Hepatocyte (in vitro differentiated cells): ENCODE measurements around the gene SAA1. TPM values are rescaled to one million over a fixed set of nuclear protein-coding genes. Genes with fewer than 3 reads are reported as not detected.
"Not testable (repeated sequence)": the region's sequence is repeated elsewhere in the genome, so short reads cannot be mapped to it uniquely, and the experiment has no call there.

Experiments used
- DNase-seq: peaks from one replicate; pipeline ENCODE4 v3.0.0-alpha.2; 2016; ENCODE audit warnings: low spot score
- H2AFZ ChIP-seq: fragments of 200-600 bp; sonication (generic); 2 replicates; pipeline ENCODE4 v1.6.0; 2016; ENCODE audit warnings: antibody characterized with exemption, mild to moderate bottlenecking
- H3K27ac ChIP-seq: fragments of 200-600 bp; sonication (generic); 2 replicates; pipeline ENCODE4 v1.5.1; 2016; ENCODE audit warnings: mild to moderate bottlenecking
- H3K27me3 ChIP-seq: fragments of 200-600 bp; sonication (generic); 2 replicates; pipeline ENCODE4 v1.6.1; 2016
- H3K36me3 ChIP-seq: fragments of 200-600 bp; sonication (generic); replicated peaks from 2 replicates; pipeline ENCODE4 v1.5.1; 2016; ENCODE audit warnings: low read depth; ENCODE audit not compliant: insufficient read depth
- H3K4me1 ChIP-seq: fragments of 200-600 bp; sonication (generic); 2 replicates; pipeline ENCODE4 v1.5.1; 2016; ENCODE audit warnings: mild to moderate bottlenecking, moderate library complexity; ENCODE audit not compliant: insufficient read depth
- H3K4me2 ChIP-seq: fragments of 200-600 bp; sonication (generic); 2 replicates; pipeline ENCODE4 v1.6.0; 2016
- H3K4me3 ChIP-seq: fragments of 200-600 bp; sonication (generic); 2 replicates; pipeline ENCODE4 v1.5.1; 2016; ENCODE audit warnings: mild to moderate bottlenecking
- H3K79me2 ChIP-seq: fragments of 200-600 bp; sonication (generic); 2 replicates; pipeline ENCODE4 v1.6.0; 2017; ENCODE audit warnings: mild to moderate bottlenecking
- H3K9me2 ChIP-seq: fragments of 200-600 bp; sonication (generic); replicated peaks from 2 replicates; pipeline ENCODE4 v1.6.0; 2017; ENCODE audit warnings: mild to moderate bottlenecking; ENCODE audit not compliant: insufficient read depth
- H3K9me3 ChIP-seq: fragments of 200-600 bp; sonication (generic); 2 replicates; pipeline ENCODE4 v1.5.1; 2016; ENCODE audit warnings: low read depth, mild to moderate bottlenecking
- H4K20me1 ChIP-seq: fragments of 200-600 bp; sonication (generic); 2 replicates; pipeline ENCODE4 v1.6.0; 2016; ENCODE audit warnings: mild to moderate bottlenecking; ENCODE audit not compliant: insufficient read depth, poor library complexity, severe bottlenecking
- CTCF ChIP-seq: fragments of 200-600 bp; sonication (generic); IDR thresholded peaks from 2 replicates; pipeline ENCODE4 v1.5.1; 2016; ENCODE audit warnings: antibody characterized with exemption, mild to moderate bottlenecking; ENCODE audit not compliant: poor library complexity
- EZH2 ChIP-seq: fragments of 200-600 bp; sonication (generic); IDR thresholded peaks from 2 replicates; pipeline ENCODE4 v1.6.1; 2016; ENCODE audit warnings: antibody characterized with exemption, mild to moderate bottlenecking, borderline replicate concordance
- EZH2phosphoT487 ChIP-seq: fragments of 200-600 bp; sonication (generic); IDR thresholded peaks from one replicate; pipeline ENCODE4 v1.6.1; 2018; ENCODE audit warnings: antibody characterized with exemption, mild to moderate bottlenecking, low read depth, moderate library complexity; ENCODE audit not compliant: unreplicated experiment, severe bottlenecking
- WGBS: methylation state at CpG from one replicate; pipeline ENCODE4 v1.1.6; 2016; ENCODE audit warnings: low lambda C conversion rate; ENCODE audit errors: missing lambda C conversion rate; 5-methylcytosine and 5-hydroxymethylcytosine counted together
- polyA plus RNA-seq: library from polyadenylated mRNA; unstranded; fragments of >200 nt; fragmentation: Nextera tagmentation; extraction: Ambion mirVana; gene quantifications from 2 replicates; pipeline ENCODE4 v1.2.1, GENCODE V29; 2016
- total RNA-seq: library from RNA; depleted of rRNA; stranded (reverse); fragments of >200 nt; gene quantifications from 2 replicates; pipeline ENCODE4 v1.2.3, GENCODE V29; 2014

The SAA1 gene
- total and polyA plus RNA-seq, 2 experiments from 2014 or later, result 153 to 2,093 TPM

GRCh38 chr11:18254781-18255361, 11.2 kb upstream of the SAA1 start:
- no peaks in the 10 kb centered on the region for H3K4me1 ChIP-seq
- H3K4me2 ChIP-seq, result no peak overlapping the region
- no peaks in the 10 kb centered on the region for H3K9me2 ChIP-seq
- no peaks in the 10 kb centered on the region for H3K36me3 ChIP-seq
- 78% methylated on average over 2 of the region's 2 CpGs for WGBS
- H3K9me3 ChIP-seq, result no peaks in the 10 kb centered on the region
- no peak overlapping the region for H2AFZ ChIP-seq
- TF ChIP-seq EZH2phosphoT487 (no peak), EZH2 (no peak), CTCF (no peak)
- H3K27me3 ChIP-seq, result no peaks in the 10 kb centered on the region
- H4K20me1 ChIP-seq, result no peaks in the 10 kb centered on the region
- no peak overlapping the region for H3K4me3 ChIP-seq
- DNase-seq, result no peak
- H3K27ac ChIP-seq, result no peak overlapping the region
- no peaks in the 10 kb centered on the region for H3K79me2 ChIP-seq

GRCh38 chr11:18259259-18259658, 6.8 kb upstream of the SAA1 start:
- H3K27ac ChIP-seq, result no peak overlapping the region
- no peaks in the 10 kb centered on the region for H3K4me1 ChIP-seq
- TF ChIP-seq EZH2 (no peak), EZH2phosphoT487 (no peak), CTCF (no peak)
- H3K9me2 ChIP-seq, result no peaks in the 10 kb centered on the region
- no peaks in the 10 kb centered on the region for H3K27me3 ChIP-seq
- no peak for DNase-seq
- H4K20me1 ChIP-seq, result no peaks in the 10 kb centered on the region
- no peak overlapping the region for H3K4me3 ChIP-seq
- H3K36me3 ChIP-seq, result no peaks in the 10 kb centered on the region
- no peaks in the 10 kb centered on the region for H3K79me2 ChIP-seq
- H2AFZ ChIP-seq, result no peak overlapping the region
- no peaks in the 10 kb centered on the region for H3K9me3 ChIP-seq
- no peak overlapping the region for H3K4me2 ChIP-seq

- Histone ChIP-seq H3K36me3 (no peaks in the 10 kb centered on the region), H3K9me2 (no peaks in the 10 kb centered on the region), H3K4me2 (no peak overlapping the region), H4K20me1 (no peaks in the 10 kb centered on the region), H3K9me3 (no peaks in the 10 kb centered on the region), H3K27ac (peak overlapping the region; percentile 53), H2AFZ (no peak overlapping the region), H3K27me3 (no peaks in the 10 kb centered on the region), H3K4me3 (no peak overlapping the region), H3K4me1 (no peaks in the 10 kb centered on the region), H3K79me2 (no peaks in the 10 kb centered on the region)
- WGBS, result 94% methylated on average over 14 of the region's 14 CpGs
- no peak for DNase-seq
- TF ChIP-seq EZH2 (no peak), EZH2phosphoT487 (no peak)
Measured at GRCh38 chr11:18261721-18262120, 4.3 kb upstream of the SAA1 start.

GRCh38 chr11:18262681-18263350, 3.2 kb upstream of the SAA1 start:
- not testable (repeated sequence) for H3K36me3 ChIP-seq, H3K9me3 ChIP-seq, H3K27ac ChIP-seq, H3K4me1 ChIP-seq, H3K9me2 ChIP-seq, H3K79me2 ChIP-seq, H3K4me3 ChIP-seq, H2AFZ ChIP-seq, DNase-seq, H3K4me2 ChIP-seq, H4K20me1 ChIP-seq, H3K27me3 ChIP-seq
- 68% methylated on average over 8 of the region's 8 CpGs for WGBS
